NCI-H2196 treated with DMSO at 0.1 percent for 48 hours (cell line): ENCODE data around the gene ZDHHC16.
"Not testable (repeated sequence)": the region's sequence is repeated elsewhere in the genome, so short reads cannot be mapped to it uniquely, and the experiment has no call there.

Experiments used
- DNase-seq: peaks from one replicate; lab custom pipeline; 2025; ENCODE audit not compliant: unreplicated experiment; lab: John Stamatoyannopoulos, UW

The ZDHHC16 gene

DNA sequence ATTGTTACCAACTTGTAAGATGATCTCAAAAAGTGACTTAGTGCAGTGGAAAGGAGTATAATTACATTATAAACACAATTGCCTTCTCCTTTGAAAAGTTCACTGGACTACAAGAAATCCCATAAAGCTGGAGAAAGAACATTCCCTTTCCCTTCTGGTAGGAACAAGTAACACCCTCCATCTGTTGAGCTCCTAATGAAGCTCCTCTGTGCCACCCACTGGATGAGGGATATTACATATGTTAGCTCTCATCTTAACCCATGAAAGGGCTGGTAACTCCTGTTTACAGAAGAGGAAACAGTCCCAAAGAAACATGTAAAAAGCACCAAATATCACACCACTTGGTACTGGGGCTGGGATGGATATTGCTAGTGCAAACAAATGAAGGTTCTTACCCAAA, 11.9 kb upstream of the ZDHHC16 start:
- no peak for DNase-seq

DNA sequence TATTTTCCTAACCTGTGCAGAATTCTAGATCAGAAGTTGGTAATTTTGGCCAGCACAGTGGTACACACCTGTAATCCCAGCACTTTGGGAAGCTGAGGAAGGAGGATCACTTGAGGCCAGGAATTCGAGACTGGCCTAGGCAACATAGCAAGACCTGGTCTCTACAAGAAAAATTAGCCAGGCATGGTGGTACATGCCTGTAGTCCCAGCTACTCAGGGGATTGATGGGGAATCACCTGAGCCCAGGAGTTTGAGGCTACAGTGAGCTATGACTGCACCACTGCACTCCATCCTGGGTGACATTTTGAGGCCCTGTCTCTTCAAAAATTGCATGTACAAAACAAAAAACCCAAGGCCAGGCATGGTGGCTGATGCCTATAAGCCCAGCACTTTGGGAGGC, 11.4 kb upstream of the ZDHHC16 start:
- no peak for DNase-seq

GRCh38 chr10:97435211-97435610, 10.8 kb upstream of the ZDHHC16 start:
- no peak for DNase-seq

DNA sequence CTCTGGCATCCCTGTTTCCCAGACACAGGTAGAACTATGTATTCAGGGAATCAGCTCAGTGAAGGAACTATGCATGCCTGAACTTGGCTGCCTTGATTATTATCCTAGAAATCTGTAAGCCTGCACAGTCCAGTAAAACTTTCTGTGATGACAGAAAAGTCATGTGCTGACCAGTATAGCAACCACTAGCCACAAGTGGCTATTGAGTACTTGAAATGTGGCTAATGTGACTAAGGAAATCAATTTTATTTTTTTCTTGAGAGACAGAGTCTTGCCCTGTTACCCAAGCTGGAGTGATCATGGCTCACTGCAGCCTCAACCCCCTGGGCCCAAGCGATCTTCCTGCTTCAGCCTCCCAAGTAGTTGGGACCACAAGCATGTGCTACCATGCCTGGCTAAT, 3.7 kb upstream of the ZDHHC16 start:
- no peak for DNase-seq

DNA sequence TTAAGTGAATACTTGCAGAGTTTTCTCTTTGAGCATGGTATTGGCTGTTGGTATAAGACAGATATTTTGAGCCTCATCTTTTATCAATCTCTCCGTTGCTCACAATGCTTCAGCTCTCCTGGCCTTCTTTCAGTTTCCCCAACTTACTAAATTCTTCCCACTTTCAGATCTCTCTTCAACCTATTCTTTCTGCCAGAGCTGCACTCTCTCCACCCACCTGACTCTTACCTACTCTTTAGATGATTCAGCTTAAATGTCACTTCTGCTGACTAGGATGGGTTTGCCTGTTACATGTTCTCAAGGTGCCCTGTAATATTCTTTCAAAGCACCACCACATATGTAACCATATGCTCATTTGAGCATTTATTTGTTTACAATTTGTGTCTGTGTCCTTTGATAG, 1.8 kb upstream of the ZDHHC16 start:
- DNase-seq: no peak

GRCh38 chr10:97445357-97445721, 636 bp upstream of the ZDHHC16 start:
- DNase-seq: no peak

GRCh38 chr10:97450828-97451227, 4.9 kb downstream of the ZDHHC16 start:
- DNase-seq: no peak

DNA sequence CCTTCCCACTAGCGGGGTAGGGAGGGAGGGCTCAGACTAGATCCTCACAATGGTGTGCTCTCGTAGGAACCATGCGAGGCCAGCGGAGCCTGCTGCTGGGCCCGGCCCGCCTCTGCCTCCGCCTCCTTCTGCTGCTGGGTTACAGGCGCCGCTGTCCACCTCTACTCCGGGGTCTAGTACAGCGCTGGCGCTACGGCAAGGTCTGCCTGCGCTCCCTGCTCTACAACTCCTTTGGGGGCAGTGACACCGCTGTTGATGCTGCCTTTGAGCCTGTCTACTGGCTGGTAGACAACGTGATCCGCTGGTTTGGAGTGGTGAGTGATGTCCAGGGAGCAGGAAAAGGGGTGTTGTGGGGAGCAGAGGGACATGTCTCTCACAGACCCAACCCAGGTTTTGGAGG, 5.6 kb downstream of the ZDHHC16 start:
- DNase-seq: no peak

GRCh38 chr10:97452352-97452751, 6.4 kb downstream of the ZDHHC16 start:
- no peak for DNase-seq

GRCh38 chr10:97454330-97455036, 8.5 kb downstream of the ZDHHC16 start:
- no peak for DNase-seq

GRCh38 chr10:97456034-97456685, 10.2 kb downstream of the ZDHHC16 start:
- no peak for DNase-seq

DNA sequence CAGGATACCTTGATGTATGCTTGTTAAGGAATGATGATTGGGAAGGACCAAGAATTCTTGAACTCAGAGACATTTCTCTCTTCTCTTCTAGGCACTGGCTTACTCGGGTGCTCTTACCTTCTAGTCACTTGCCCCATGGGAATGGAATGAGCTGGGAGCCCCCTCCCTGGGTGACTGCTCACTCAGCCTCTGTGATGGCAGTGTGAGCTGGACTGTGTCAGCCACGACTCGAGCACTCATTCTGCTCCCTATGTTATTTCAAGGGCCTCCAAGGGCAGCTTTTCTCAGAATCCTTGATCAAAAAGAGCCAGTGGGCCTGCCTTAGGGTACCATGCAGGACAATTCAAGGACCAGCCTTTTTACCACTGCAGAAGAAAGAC, 10.7 kb downstream of the ZDHHC16 start:
- DNase-seq: no peak

DNA sequence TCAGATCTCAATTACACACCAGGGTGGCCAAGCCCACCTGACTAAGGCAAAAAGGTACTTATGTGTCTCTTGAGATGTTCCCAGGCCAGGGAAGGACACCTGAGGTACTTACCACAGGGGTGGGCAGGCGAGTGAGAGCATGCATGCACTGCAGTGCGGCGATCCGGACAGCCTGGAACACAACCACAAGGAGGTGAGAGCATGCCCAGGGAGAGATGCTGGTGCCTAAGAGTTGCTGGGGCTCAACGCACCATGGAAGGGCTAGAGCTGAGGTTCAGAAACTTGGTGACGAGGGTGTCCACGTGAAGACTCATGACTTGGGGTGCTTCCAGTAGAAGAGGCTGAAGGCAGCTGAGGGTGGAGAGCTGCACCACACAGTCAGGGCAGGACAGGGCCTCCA, 13.1 kb downstream of the ZDHHC16 start:
- DNase-seq: no peak

DNA sequence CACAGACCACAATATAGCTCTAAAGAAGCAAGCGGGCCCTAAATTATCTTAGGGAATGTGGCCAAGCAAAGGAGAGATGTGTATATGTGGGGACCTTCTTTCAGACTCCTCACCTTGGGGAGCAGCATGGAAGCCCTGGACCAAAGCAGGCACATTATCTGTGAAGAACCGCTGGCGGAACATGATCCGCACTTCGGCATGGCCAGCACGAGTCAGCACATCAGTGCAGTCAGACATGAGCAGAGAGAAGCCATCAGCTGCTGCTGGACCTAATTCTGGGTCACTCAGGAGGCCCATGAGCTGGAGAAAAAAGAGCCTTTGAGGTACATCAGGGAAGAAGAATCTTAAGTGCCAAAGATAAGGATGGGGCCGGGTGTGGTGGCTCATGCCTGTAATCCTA, 14.0 kb downstream of the ZDHHC16 start:
- DNase-seq: no peak

DNA sequence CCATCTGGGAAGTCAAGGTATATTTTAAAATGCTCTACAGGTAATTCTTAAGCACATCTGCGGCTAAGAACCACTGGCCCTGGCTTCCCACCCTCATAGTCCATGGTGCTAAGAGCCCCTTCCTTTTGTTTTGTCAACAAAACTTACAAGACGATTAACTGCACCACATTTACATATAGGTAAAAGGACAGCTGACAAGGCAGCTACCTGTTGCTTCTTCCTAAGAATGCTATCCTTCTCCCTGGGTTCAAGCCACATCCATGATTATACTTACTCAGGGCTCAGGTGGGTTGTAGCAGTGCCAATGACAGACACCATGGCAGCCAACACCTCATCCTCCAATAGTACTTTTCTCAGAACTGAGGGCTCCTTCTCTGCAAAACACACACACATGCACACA, 16.3 kb downstream of the ZDHHC16 start:
- DNase-seq: no peak

DNA sequence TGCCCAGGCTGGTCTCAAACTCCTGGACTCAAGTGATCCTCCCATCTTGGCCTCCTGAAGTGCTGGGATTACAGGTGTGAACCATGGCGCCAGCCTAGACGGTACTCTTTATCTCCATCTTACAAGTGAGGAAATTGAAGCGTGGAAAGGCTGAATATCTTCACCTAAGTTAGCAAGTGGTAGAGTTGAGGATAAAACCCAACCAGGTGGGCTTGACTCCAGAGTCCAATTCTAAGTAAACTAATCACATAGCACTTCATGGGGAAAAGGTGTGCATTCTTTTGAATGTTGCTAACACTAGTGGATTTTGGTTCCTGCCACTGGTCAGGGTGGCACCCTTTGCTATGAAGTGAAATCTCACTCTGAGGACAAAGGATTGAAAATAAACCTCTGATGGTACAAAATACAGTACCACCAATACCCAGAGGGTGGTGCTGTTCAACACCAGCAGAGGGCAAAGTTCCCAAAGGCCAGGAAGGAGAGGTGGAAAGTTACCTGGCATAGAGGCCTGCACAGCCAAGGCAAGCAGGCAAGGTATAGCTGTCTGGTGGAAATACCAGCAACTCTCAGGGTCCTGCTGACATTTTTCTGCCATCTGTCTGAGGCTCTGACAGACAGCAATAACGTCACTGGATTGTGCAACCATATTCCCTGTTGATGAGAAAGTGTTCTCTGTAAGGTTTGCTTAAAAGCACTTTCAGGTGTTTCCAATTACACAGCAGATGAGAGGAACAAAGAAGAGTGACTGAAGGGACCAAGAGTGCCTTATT, 17.6 kb downstream of the ZDHHC16 start:
- peak; percentile 26 for DNase-seq

DNA sequence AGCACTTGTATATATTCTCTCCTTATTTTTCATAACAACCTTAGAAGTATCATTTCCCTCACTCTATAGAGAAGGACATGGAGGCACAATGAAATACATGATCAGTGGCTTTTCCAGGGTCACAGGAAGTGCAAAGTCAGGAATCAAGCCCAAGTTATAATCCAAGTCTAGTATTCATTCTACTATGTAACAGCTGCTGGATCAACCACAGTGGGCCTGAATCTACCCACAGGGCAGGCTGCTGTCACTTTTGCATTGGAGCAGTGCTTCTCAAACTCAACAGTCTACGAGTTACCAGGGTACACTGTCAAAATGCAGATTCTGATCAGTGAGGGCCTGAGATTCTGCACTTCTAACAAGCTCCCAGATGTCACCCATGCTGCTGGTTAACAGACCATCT, 18.3 kb downstream of the ZDHHC16 start:
- no peak for DNase-seq

GRCh38 chr10:97465982-97466381, 20.0 kb downstream of the ZDHHC16 start:
- DNase-seq: no peak

DNA sequence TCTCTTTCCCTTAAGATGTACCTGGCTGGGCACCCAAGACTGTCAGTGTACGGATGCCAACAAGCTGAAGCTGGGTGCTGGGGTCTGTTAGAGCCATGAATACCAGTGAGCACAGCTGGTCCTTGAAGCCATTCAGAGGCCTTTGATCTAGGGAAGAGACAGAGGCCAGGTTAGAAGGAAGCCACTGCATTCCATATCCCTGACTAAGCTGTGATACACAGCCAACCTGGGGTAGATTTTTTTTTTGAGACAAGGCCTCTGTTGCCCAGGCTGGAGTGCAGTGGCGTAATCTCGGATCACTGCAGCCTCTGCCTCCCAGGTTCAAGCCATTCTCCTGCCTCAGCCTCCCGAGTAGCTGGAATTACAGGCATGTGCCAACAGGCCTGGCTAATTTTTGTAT, 20.8 kb downstream of the ZDHHC16 start:
- DNase-seq: no peak

DNA sequence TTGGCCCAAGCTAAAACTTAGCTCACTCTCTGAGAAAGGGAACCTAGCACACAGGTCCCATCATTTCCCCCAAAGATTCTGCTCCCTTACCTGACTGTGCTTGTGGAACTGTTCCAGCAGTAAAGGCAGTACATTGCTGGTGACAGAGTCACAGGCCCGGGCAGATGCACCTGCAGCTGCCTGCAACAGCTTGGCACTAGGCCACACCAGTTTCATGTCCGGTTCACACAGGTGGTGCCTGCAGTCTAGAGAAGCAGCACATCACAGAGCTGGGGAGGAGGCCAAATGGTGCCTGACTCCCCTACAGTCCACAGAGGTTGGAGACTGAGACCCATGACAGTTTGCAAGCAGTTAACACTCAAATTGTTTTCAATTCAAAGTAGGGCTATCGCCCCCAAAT, 22.2 kb downstream of the ZDHHC16 start:
- peak; percentile 34 for DNase-seq

DNA sequence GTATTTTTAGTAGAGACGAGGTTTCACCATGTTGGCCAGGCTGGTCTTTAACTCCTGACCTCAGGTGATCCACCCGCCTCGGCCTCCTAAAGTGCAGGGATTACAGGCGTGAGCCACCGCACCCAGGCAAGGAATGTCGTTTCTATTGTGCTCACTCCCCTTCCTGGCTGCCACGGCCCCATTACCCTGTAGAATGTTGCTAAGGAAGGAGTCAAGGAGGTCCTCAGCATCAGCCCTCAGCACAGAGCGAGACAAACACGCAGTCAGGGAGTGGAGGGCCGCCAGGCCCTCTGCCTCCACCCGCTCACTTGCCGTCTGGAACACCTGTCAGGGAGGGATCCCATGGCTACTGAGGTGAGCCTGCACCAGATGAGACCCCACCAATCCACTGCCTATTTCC, 22.8 kb downstream of the ZDHHC16 start:
- not testable (repeated sequence) for DNase-seq

- no peak for DNase-seq
Observed at GRCh38 chr10:97474918-97475317, 28.9 kb downstream of the ZDHHC16 start.
